ENCODE data around the gene CDKN2AIPNL. TPM values are rescaled to one million over a fixed set of nuclear protein-coding genes. Genes with fewer than 3 reads are reported as not detected.

The CDKN2AIPNL gene
- total RNA-seq, 1 experiment from 2014 or later = 35.3 TPM

DNA sequence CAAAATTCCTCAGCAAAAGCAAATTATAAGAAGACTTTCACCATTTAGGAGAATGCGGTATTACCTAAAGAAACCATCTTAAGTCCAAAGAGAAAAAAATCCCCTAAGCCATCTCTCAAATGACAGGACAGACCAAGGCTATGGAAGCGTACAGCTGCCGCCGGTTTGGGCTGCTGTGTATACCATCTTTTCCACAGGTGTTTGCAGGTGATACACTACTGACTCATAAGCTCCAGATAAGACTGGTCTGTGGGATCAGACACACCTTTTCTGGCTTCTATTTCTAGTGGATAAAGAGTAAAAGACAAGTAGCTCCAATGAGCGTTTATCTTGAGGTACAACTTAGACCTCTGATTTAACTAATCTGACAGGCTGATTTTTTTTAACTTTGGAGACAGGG, 7.7 kb downstream of the CDKN2AIPNL start:
- Histone ChIP-seq H3F3A (ENCODE audit: insufficient read depth, low read depth) (peaks cover 11% of the 10 kb centered on the region; the same call in 1 of the 2 replicates), H3K9me2 (ENCODE audit: insufficient read depth) (no peaks in the 10 kb centered on the region), H3K27me3 (ENCODE audit: insufficient read depth, low read depth) (no peaks in the 10 kb centered on the region), H3K9me3 (ENCODE audit: insufficient read depth, low read depth) (no peaks in the 10 kb centered on the region), H3K4me2 (no peak overlapping the region), H3K79me2 (ENCODE audit: low read depth) (no peaks in the 10 kb centered on the region), H3K4me1 (replicated peaks; ENCODE audit: insufficient read depth) (no peaks in the 10 kb centered on the region), H3K36me3 (ENCODE audit: low read depth) (0 out of 2 replicates have a peak, but pooled peaks cover 5% of the 10 kb centered on the region), H3K27ac (no peak overlapping the region), H3K4me3 (no peak overlapping the region), H4K20me1 (ENCODE audit: insufficient read depth) (no peaks in the 10 kb centered on the region), H2AFZ (no peak overlapping the region)
- CTCF ChIA-PET = no interaction called here
- no peak for TF ChIP-seq EZH2 (IDR thresholded peaks at IDR 0.05; ENCODE audit: low read depth)
- no peak for TF ChIP-seq CTCF (conservative IDR thresholded peaks at IDR 0.05)
- intact Hi-C loops (cut with micrococcal nuclease; ENCODE audit: unreplicated experiment) = no loop called here
- DNase-seq = no peak
- BruUV-seq (replicated peaks) = no TSS peak
- POLR2A ChIA-PET (ENCODE audit: unreplicated experiment) = interaction anchor here (0.6 to 0.7 kb wide), 3 partner anchors 62 to 129 kb away, joined by 3 to 9 read pairs (median 4); no protein-coding TSS in a partner anchor

DNA sequence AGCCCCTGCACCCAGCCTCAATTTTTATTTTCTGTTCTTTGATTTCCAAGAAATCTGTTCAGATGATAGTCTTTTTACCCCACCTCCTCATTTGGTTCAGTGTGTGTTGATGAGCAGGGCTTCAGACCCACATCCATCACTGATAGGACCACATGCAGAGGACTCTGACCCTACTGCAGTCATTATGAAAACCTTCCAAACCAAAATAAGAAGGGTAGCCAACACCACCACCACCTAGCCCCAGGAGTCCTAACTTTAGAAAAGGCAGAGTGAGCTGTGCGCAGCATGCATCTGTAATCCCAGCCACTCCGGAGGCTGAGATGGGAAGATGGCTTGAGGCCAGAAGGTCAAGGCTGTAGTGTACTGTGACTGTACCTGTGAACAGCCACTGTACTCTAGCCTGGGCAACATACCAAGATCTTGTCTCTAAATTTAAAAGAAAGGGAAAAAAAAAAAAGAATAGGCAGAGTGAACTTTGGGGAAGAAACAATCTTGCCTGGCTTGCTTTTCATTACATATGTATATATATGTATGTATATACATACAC, 13.0 kb downstream of the CDKN2AIPNL start:
- Histone ChIP-seq H3K9me2 (ENCODE audit: insufficient read depth) (no peaks in the 10 kb centered on the region; the same call in 1 of the 2 replicates), H3K36me3 (ENCODE audit: low read depth) (peaks cover 12% of the 10 kb centered on the region; the same call in 1 of the 2 replicates), H3K27ac (no peak overlapping the region), H3F3A (ENCODE audit: insufficient read depth, low read depth) (peaks cover 13% of the 10 kb centered on the region; the same call in 1 of the 2 replicates), H4K20me1 (ENCODE audit: insufficient read depth) (no peaks in the 10 kb centered on the region; the same call in 1 of the 2 replicates), H3K79me2 (ENCODE audit: low read depth) (no peaks in the 10 kb centered on the region), H3K4me3 (no peak overlapping the region), H3K9me3 (ENCODE audit: insufficient read depth, low read depth) (no peaks in the 10 kb centered on the region), H2AFZ (no peak overlapping the region), H3K4me1 (replicated peaks; ENCODE audit: insufficient read depth) (no peaks in the 10 kb centered on the region), H3K4me2 (no peak overlapping the region), H3K27me3 (ENCODE audit: insufficient read depth, low read depth) (no peaks in the 10 kb centered on the region)
- intact Hi-C loops (cut with micrococcal nuclease; ENCODE audit: unreplicated experiment) = no loop called here
- POLR2A ChIA-PET (ENCODE audit: unreplicated experiment) = no interaction called here
- TF ChIP-seq CTCF (conservative IDR thresholded peaks at IDR 0.05) (no peak), EZH2 (IDR thresholded peaks at IDR 0.05; ENCODE audit: low read depth) (no peak)
- CTCF ChIA-PET = no interaction called here
- DNase-seq = no peak
- no TSS peak for BruUV-seq (replicated peaks)

GRCh38 chr5:134397196-134397595, 14.5 kb downstream of the CDKN2AIPNL start:
- H3K79me2 ChIP-seq (ENCODE audit: low read depth) = no peaks in the 10 kb centered on the region
- H3K9me3 ChIP-seq (ENCODE audit: insufficient read depth, low read depth) = no peaks in the 10 kb centered on the region
- no peaks in the 10 kb centered on the region for H3K27me3 ChIP-seq (ENCODE audit: insufficient read depth, low read depth)
- H3F3A ChIP-seq (ENCODE audit: insufficient read depth, low read depth) = peaks cover 17% of the 10 kb centered on the region; the same call in 1 of the 2 replicates
- no peak overlapping the region for H3K27ac ChIP-seq
- H3K9me2 ChIP-seq (ENCODE audit: insufficient read depth) = no peaks in the 10 kb centered on the region; the same call in 1 of the 2 replicates
- H3K4me3 ChIP-seq = no peak overlapping the region
- H2AFZ ChIP-seq = no peak overlapping the region
- H3K4me1 ChIP-seq (replicated peaks; ENCODE audit: insufficient read depth) = no peaks in the 10 kb centered on the region
- no TSS peak for BruUV-seq (replicated peaks)
- TF ChIP-seq CTCF (conservative IDR thresholded peaks at IDR 0.05) (no peak), EZH2 (IDR thresholded peaks at IDR 0.05; ENCODE audit: low read depth) (no peak)
- intact Hi-C loops (cut with micrococcal nuclease; ENCODE audit: unreplicated experiment) = no loop called here
- POLR2A ChIA-PET (ENCODE audit: unreplicated experiment) = no interaction called here
- no peak for DNase-seq
- CTCF ChIA-PET = no interaction called here
- no peak overlapping the region for H3K4me2 ChIP-seq
- H4K20me1 ChIP-seq (ENCODE audit: insufficient read depth) = no peaks in the 10 kb centered on the region; the same call in 1 of the 2 replicates
- peaks cover 20% of the 10 kb centered on the region for H3K36me3 ChIP-seq (ENCODE audit: low read depth)
